Breast epithelium (tissue), 3 donors: ENCODE data around the gene PDZD2.

Experiments
- POLR2A ChIP-seq: fragments of 450-650 bp; IDR thresholded peaks from one replicate; pipeline ENCODE4 v1.6.1; 2016; ENCODE audit warnings: antibody characterized with exemption, mild to moderate bottlenecking, moderate library complexity
- POLR2AphosphoS5 ChIP-seq, 3 donors: sonication (generic); formaldehyde crosslinking; IDR thresholded peaks; one replicate each; pipeline ENCODE4 v1.6.1; 2017; ENCODE audit warnings: antibody characterized with exemption in 3 of 3
- TF ChIP-seq, protein P1 (sequence below), 3 donors: fragments of 450-650 bp; IDR thresholded peaks; one replicate each; pipeline ENCODE4 v1.5.1; 2016 to 2017; ENCODE audit warnings: antibody characterized with exemption in 3 of 3, mild to moderate bottlenecking in 3 of 3, moderate library complexity in 3 of 3

- TF ChIP-seq POLR2A (no peak), POLR2AphosphoS5 (IDR thresholded peaks at IDR 0.05) (no peak)
- TF ChIP-seq, protein P1, sequence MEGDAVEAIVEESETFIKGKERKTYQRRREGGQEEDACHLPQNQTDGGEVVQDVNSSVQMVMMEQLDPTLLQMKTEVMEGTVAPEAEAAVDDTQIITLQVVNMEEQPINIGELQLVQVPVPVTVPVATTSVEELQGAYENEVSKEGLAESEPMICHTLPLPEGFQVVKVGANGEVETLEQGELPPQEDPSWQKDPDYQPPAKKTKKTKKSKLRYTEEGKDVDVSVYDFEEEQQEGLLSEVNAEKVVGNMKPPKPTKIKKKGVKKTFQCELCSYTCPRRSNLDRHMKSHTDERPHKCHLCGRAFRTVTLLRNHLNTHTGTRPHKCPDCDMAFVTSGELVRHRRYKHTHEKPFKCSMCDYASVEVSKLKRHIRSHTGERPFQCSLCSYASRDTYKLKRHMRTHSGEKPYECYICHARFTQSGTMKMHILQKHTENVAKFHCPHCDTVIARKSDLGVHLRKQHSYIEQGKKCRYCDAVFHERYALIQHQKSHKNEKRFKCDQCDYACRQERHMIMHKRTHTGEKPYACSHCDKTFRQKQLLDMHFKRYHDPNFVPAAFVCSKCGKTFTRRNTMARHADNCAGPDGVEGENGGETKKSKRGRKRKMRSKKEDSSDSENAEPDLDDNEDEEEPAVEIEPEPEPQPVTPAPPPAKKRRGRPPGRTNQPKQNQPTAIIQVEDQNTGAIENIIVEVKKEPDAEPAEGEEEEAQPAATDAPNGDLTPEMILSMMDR (IDR thresholded peaks at IDR 0.05) = no peak
Measured at GRCh38 chr5:32044939-32045338, 406.0 kb downstream of the PDZD2 start.
